Camera-type eye (tissue), 1 donor: ENCODE measurements around the gene CCR2. TPM values are rescaled to one million over a fixed set of nuclear protein-coding genes. Genes with fewer than 3 reads are reported as not detected.

Source experiments
- total RNA-seq: library from RNA; depleted of rRNA; stranded (reverse); fragments of >200 nt; gene quantifications from one replicate; pipeline ENCODE4 v1.2.3, GENCODE V29; 2014

CCR2 gene
- total RNA-seq: 0.77 TPM

GRCh38 chr3:46353647-46354410 lies at the start of gene CCR2:
CCR2 (plus strand) TSS chr3:46354111; CDS start chr3:46357528, 3,417 bp downstream.

DNA sequence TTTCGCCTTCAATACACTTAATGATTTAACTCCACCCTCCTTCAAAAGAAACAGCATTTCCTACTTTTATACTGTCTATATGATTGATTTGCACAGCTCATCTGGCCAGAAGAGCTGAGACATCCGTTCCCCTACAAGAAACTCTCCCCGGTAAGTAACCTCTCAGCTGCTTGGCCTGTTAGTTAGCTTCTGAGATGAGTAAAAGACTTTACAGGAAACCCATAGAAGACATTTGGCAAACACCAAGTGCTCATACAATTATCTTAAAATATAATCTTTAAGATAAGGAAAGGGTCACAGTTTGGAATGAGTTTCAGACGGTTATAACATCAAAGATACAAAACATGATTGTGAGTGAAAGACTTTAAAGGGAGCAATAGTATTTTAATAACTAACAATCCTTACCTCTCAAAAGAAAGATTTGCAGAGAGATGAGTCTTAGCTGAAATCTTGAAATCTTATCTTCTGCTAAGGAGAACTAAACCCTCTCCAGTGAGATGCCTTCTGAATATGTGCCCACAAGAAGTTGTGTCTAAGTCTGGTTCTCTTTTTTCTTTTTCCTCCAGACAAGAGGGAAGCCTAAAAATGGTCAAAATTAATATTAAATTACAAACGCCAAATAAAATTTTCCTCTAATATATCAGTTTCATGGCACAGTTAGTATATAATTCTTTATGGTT lies 17.1 kb downstream of the CCR2 start, which contains the start of gene CCR5:
TSS of gene CCR5 (plus strand) at position 108 of the 680 bp plus-strand sequence. CDS start 1,957 bp downstream, outside the sequence.

GRCh38 chr3:46406788-46407611 lies 53.1 kb downstream of the CCR2 start, which contains the start of the genes CCR5AS and CCRL2:
CCR5AS (minus strand) TSS chr3:46407066.
CCRL2 (plus strand) TSS chr3:46407259; CDS start chr3:46408080, 821 bp downstream.

Other genes with a start within 250 kb of the CCR2 start
- 1.7 TPM for gene CCR1, start 145.8 kb upstream of the CCR2 start, total RNA-seq
- gene CCR3, start 111.7 kb upstream of the CCR2 start, total RNA-seq: not detected
- gene CCR5, start 16.8 kb downstream of the CCR2 start, total RNA-seq: 0.11 TPM
- gene CCRL2, start 53.1 kb downstream of the CCR2 start, total RNA-seq: 1.7 TPM
- gene LTF, start 110.8 kb downstream of the CCR2 start, total RNA-seq: 52.9 TPM
- not detected for gene RTP3, start 143.9 kb downstream of the CCR2 start, total RNA-seq
- gene LRRC2, start 212.2 kb downstream of the CCR2 start, total RNA-seq: 3.6 TPM